A549 (cell line): ENCODE results near the gene CS. TPM values are rescaled to one million over a fixed set of nuclear protein-coding genes. Genes with fewer than 3 reads are reported as not detected.

Experiments used
- ATAC-seq, 2 experiments: fragments of 200-7000 bp in 1 of 2; fragments of >200 bp in 1 of 2; cut with Nextera tagmentation in 1 of 2; cut with Tn5 transposase in 1 of 2; 3 replicates each; pipeline versions ENCODE4 v1.8.0 to v1.9.1; 2018 to 2020; ENCODE audit warnings: mild to moderate bottlenecking in 1 of 2, moderate library complexity in 1 of 2
- CTCF ChIA-PET: fragments of 300-600 bp; sonication (Branson Sonifier 250); formaldehyde crosslinking; extraction: SDS; loops from one replicate; lab custom pipeline; 2021; ENCODE audit warnings: antibody characterized with exemption, inconsistent platforms; lab: Yijun Ruan, JAX
- POLR2A ChIA-PET: fragments of 350-600 bp; formaldehyde crosslinking; extraction: SDS; loops from one replicate; lab custom pipeline; 2021; ENCODE audit warnings: antibody characterized with exemption, inconsistent platforms; lab: Yijun Ruan, JAX
- DNase-seq, 2 experiments: peaks; one replicate each; pipeline versions ENCODE4 v3.0.0 to v3.0.0-alpha.2; 2011 to 2016; ENCODE audit warnings: low read depth in 1 of 2, low spot score in 1 of 2
- FAIRE-seq: peaks from 2 replicates; lab custom pipeline; 2011; peaks lifted over from hg19 to GRCh38; lab: Jason Lieb, UNC
- H3K27ac ChIP-seq, 2 experiments: fragments of >200 bp; sonication (Bioruptor Twin); formaldehyde crosslinking; 3 replicates each; pipeline ENCODE4 v1.5.1; 2016 to 2017
- H3K4me1 ChIP-seq: fragments of >200 bp; sonication (Bioruptor Twin); formaldehyde crosslinking; 3 replicates; pipeline ENCODE4 v1.6.1; 2016
- H3K4me2 ChIP-seq: fragments of >200 bp; sonication (Bioruptor Twin); formaldehyde crosslinking; 3 replicates; pipeline ENCODE4 v1.6.1; 2016
- H3K4me3 ChIP-seq: fragments of >200 bp; sonication (Bioruptor Twin); formaldehyde crosslinking; 3 replicates; pipeline ENCODE4 v1.5.1; 2016
- H3K9me3 ChIP-seq: fragments of >200 bp; sonication (Bioruptor Twin); formaldehyde crosslinking; 3 replicates; pipeline ENCODE4 v1.6.1; 2016
- ATOH8 ChIP-seq: fragments of 250-450 bp; sonication (Bioruptor Pico); IDR thresholded peaks from 2 replicates; pipeline ENCODE4 v1.5.0; 2020; ENCODE audit warnings: low read depth, mild to moderate bottlenecking, moderate library complexity
- BCL3 ChIP-seq: fragments of >200 bp; sonication (Bioruptor Twin); formaldehyde crosslinking; IDR thresholded peaks from 3 replicates; pipeline ENCODE4 v1.6.1; 2016
- BHLHE40 ChIP-seq: IDR thresholded peaks from 2 replicates; pipeline ENCODE4 v1.6.1; 2012; ENCODE audit warnings: low read depth, low read length, inconsistent platforms
- CBX2 ChIP-seq: fragments of 200-600 bp; sonication (generic); IDR thresholded peaks from 2 replicates; pipeline ENCODE4 v1.6.1; 2016; ENCODE audit warnings: low read depth, mild to moderate bottlenecking, borderline replicate concordance
- CEBPB ChIP-seq, 2 experiments: fragments of >200 bp in 1 of 2; sonication (Bioruptor Twin) in 1 of 2; formaldehyde crosslinking in 1 of 2; IDR thresholded peaks; 2 replicates each; pipeline ENCODE4 v1.6.1; 2012 to 2016
- CHD2 ChIP-seq: fragments of 150-350 bp; IDR thresholded peaks from 2 replicates; pipeline ENCODE4 v1.6.1; 2014; ENCODE audit warnings: low read length; ENCODE audit not compliant: partially characterized antibody
- E2F6 ChIP-seq: IDR thresholded peaks from 2 replicates; pipeline ENCODE4 v1.6.1; 2012; ENCODE audit warnings: low read depth, borderline replicate concordance
- EHF ChIP-seq: fragments of 250-450 bp; sonication (Bioruptor Pico); IDR thresholded peaks from 2 replicates; pipeline ENCODE4 v1.5.0; 2020; ENCODE audit warnings: mild to moderate bottlenecking
- EHMT2 ChIP-seq: fragments of 200-600 bp; sonication (generic); IDR thresholded peaks from 2 replicates; pipeline ENCODE4 v1.6.1; 2016; ENCODE audit warnings: antibody characterized with exemption, low read depth, mild to moderate bottlenecking, moderate library complexity
- ELK1 ChIP-seq: fragments of 150-350 bp; IDR thresholded peaks from 2 replicates; pipeline ENCODE4 v1.6.1; 2014; ENCODE audit warnings: low read depth, mild to moderate bottlenecking, low read length
- EP300 ChIP-seq, 2 experiments: fragments of >200 bp; sonication (Bioruptor Twin); formaldehyde crosslinking; IDR thresholded peaks; 2 replicates in 1 of 2; 3 replicates in 1 of 2; pipeline ENCODE4 v1.6.1; 2016 to 2017
- GATA3 ChIP-seq: IDR thresholded peaks from 2 replicates; pipeline ENCODE4 v1.6.1; 2012; ENCODE audit warnings: borderline replicate concordance
- HOXB13 ChIP-seq: fragments of 250-450 bp; sonication (Bioruptor Pico); IDR thresholded peaks from 2 replicates; pipeline ENCODE4 v1.5.0; 2020; ENCODE audit warnings: low read depth, mild to moderate bottlenecking, moderate library complexity
- JUN ChIP-seq, 2 experiments: fragments of >200 bp; sonication (Bioruptor Twin); formaldehyde crosslinking; IDR thresholded peaks; 2 replicates in 1 of 2; 3 replicates in 1 of 2; pipeline ENCODE4 v1.6.1; 2016 to 2017
- MAFK ChIP-seq: fragments of 450-650 bp; IDR thresholded peaks from 2 replicates; pipeline ENCODE4 v1.6.1; 2014; ENCODE audit not compliant: partially characterized antibody
- MAX ChIP-seq: IDR thresholded peaks from 2 replicates; pipeline ENCODE4 v1.6.1; 2012
- MAZ ChIP-seq: fragments of 150-350 bp; IDR thresholded peaks from 2 replicates; pipeline ENCODE4 v1.6.1; 2014; ENCODE audit warnings: antibody characterized with exemption, low read depth, low read length, borderline replicate concordance
- NFE2L2 ChIP-seq: fragments of 150-350 bp; conservative IDR thresholded peaks from 2 replicates; pipeline ENCODE4 v1.6.1; 2014; ENCODE audit warnings: low read length
- NPAS2 ChIP-seq: fragments of 250-450 bp; sonication (Bioruptor Pico); IDR thresholded peaks from 2 replicates; pipeline ENCODE4 v1.8.0; 2022; ENCODE audit warnings: mild to moderate bottlenecking, moderate library complexity, borderline replicate concordance
- PBX3 ChIP-seq: IDR thresholded peaks from 2 replicates; pipeline ENCODE4 v1.6.1; 2012
- RARB ChIP-seq: fragments of 250-450 bp; sonication (Bioruptor Pico); IDR thresholded peaks from 2 replicates; pipeline ENCODE4 v1.8.0; 2021; ENCODE audit warnings: mild to moderate bottlenecking, moderate library complexity
- RFX5 ChIP-seq: fragments of 450-650 bp; IDR thresholded peaks from 2 replicates; pipeline ENCODE4 v1.7.1; 2014; ENCODE audit warnings: antibody characterized with exemption, mild to moderate bottlenecking, moderate library complexity
- TFCP2L1 ChIP-seq: fragments of 250-450 bp; sonication (Bioruptor Pico); IDR thresholded peaks from 2 replicates; pipeline ENCODE4 v1.5.0; 2021; ENCODE audit warnings: mild to moderate bottlenecking
- TP53 ChIP-seq: fragments of 250-450 bp; sonication (Bioruptor Pico); IDR thresholded peaks from 2 replicates; pipeline ENCODE4 v1.5.0; 2021; ENCODE audit warnings: mild to moderate bottlenecking, moderate library complexity
- ZC3H11A ChIP-seq: fragments of 450-650 bp; IDR thresholded peaks from 2 replicates; pipeline ENCODE4 v1.6.1; 2014; ENCODE audit warnings: antibody characterized with exemption, mild to moderate bottlenecking
- WGBS: methylation state at CpG from one replicate; pipeline ENCODE4 v1.1.6; 2017; ENCODE audit errors: missing lambda C conversion rate; 5-methylcytosine and 5-hydroxymethylcytosine counted together
- polyA plus RNA-seq, 4 experiments: library from polyadenylated mRNA; depleted of rRNA in 3 of 4; stranded (reverse); fragments of >200 nt; fragmentation: RNase III in 1 of 4; extraction: RNeasy Plus Mini Kit Qiagen cat#74134 plus additional on column Dnase treatment in 1 of 4; gene quantifications; 2 replicates in 3 of 4; 3 replicates in 1 of 4; pipeline ENCODE4 v1.2.3, GENCODE V29; 2011 to 2017

The CS gene
- polyA plus RNA-seq, 2 of the 4 experiments (the other 2 are of a cell fraction), result 146 to 223 TPM

GRCh38 chr12:56308714-56309113 is 8.6 kb upstream of the CS start:
- no peak overlapping the region for H3K4me2 ChIP-seq
- FAIRE-seq (no peak), DNase-seq (no peak), ATAC-seq (no peak)
- H3K9me3 ChIP-seq, result no peaks in the 10 kb centered on the region
- no peak overlapping the region for H3K27ac ChIP-seq
- ChIA-PET CTCF (interaction anchor here (0.7 to 2.5 kb wide), 10 partner anchors 10 to 205 kb away, joined by 3 to 8 read pairs (median 3); partner anchors contain the start of gene COQ10A), POLR2A (interaction anchor here (0.6 to 1.1 kb wide), 2 partner anchors 9 to 265 kb away, joined by 3 read pairs; no protein-coding TSS in a partner anchor)
- TF ChIP-seq GATA3 (no peak), ATOH8 (CRISPR knock-in tag) (no peak), TFCP2L1 (no peak), JUN (IDR thresholded peaks at IDR 0.05) (no peak), RARB (CRISPR knock-in tag) (no peak), EHMT2 (no peak), ZC3H11A (no peak), PBX3 (no peak), CHD2 (no peak), EP300 (IDR thresholded peaks at IDR 0.05) (no peak), BHLHE40 (no peak), E2F6 (no peak), ELK1 (no peak), MAFK (no peak), MAX (no peak), RFX5 (no peak), TP53 (no peak), CBX2 (no peak), CEBPB (IDR thresholded peaks at IDR 0.05) (no peak), BCL3 (no peak)
- 80% methylated on average over 3 of the region's 3 CpGs for WGBS
- no peak overlapping the region for H3K4me3 ChIP-seq
- H3K4me1 ChIP-seq, result no peaks in the 10 kb centered on the region

GRCh38 chr12:56307221-56307965 is 7.3 kb upstream of the CS start:
- no peaks in the 10 kb centered on the region for H3K4me1 ChIP-seq
- ATAC-seq, result no peak
- no peak for DNase-seq
- CTCF ChIA-PET, result interaction anchor here (0.8 to 2.5 kb wide), 7 partner anchors 11 to 157 kb away, joined by 3 to 8 read pairs (median 3); no protein-coding TSS in a partner anchor
- FAIRE-seq, result no peak
- POLR2A ChIA-PET, result interaction anchor here (1.1 kb wide), 1 partner anchor 8 kb away, joined by 3 read pairs; no protein-coding TSS in a partner anchor
- H3K4me3 ChIP-seq, result no peak overlapping the region
- H3K4me2 ChIP-seq, result no peak overlapping the region
- WGBS, result 94% methylated on average over 7 of the region's 7 CpGs
- H3K9me3 ChIP-seq, result no peaks in the 10 kb centered on the region
- no peak overlapping the region for H3K27ac ChIP-seq
- TF ChIP-seq NPAS2, result no peak
- no peak for TF ChIP-seq CEBPB (IDR thresholded peaks at IDR 0.05)
- no peak for TF ChIP-seq EHF (CRISPR knock-in tag)
- no peak for TF ChIP-seq HOXB13 (CRISPR knock-in tag)
- no peak for TF ChIP-seq MAZ
- TF ChIP-seq NFE2L2, result no peak
